ENCODE results near the gene HBEGF.
A peak's percentile ranks its signal among the peaks of the same experiment; 100 is the strongest.

HBEGF gene

DNA sequence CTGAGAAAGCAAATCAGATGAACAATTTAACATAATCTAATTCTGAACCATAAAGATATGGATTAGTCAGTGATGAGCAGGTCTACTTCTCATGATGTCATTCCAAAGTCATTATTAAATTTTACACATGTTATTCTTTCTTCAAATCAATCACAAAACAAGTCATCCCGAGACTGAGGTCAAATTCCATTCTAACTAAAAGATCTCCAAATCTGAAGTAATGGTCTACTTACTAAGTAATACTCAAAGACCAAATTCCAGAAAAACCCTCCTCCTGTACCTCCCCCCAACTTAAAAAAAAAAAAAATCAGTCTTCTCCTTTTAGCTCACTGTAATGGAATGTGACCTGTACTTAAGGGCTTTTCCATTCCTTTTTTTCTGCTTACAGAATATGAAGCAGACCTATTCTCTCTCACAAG, 48.2 kb downstream of the HBEGF start:
- no peaks in the 10 kb centered on the region for H3K9me2 ChIP-seq (ENCODE audit: low read depth, low read length)
- no peaks in the 10 kb centered on the region for H3K9me3 ChIP-seq (ENCODE audit: low read length)
- peaks cover 28% of the 10 kb centered on the region for H3K36me3 ChIP-seq (ENCODE audit: insufficient read depth, low read length)
- H3K27me3 ChIP-seq (ENCODE audit: insufficient read depth, low read length) = no peaks in the 10 kb centered on the region
- no peak overlapping the region for H3K9ac ChIP-seq (ENCODE audit: low read length)
- H3K4me3 ChIP-seq (ENCODE audit: low read depth, low read length, poor library complexity, severe bottlenecking) = no peak overlapping the region
- peaks cover 74% of the 10 kb centered on the region for H3K79me2 ChIP-seq (ENCODE audit: insufficient read depth, low read length)
- no peaks in the 10 kb centered on the region for H4K20me1 ChIP-seq (ENCODE audit: insufficient read depth, low read length)
- no peak overlapping the region for H2AFZ ChIP-seq (ENCODE audit: low read length)
- no peak overlapping the region for H3K4me2 ChIP-seq (ENCODE audit: low read length)
- peaks cover 64% of the 10 kb centered on the region for H3K4me1 ChIP-seq (ENCODE audit: insufficient read depth, low read length, severe bottlenecking)
- no peak for TF ChIP-seq EZH2 (IDR thresholded peaks at IDR 0.05; ENCODE audit: borderline replicate concordance, low read length)
- TF ChIP-seq, protein P1, sequence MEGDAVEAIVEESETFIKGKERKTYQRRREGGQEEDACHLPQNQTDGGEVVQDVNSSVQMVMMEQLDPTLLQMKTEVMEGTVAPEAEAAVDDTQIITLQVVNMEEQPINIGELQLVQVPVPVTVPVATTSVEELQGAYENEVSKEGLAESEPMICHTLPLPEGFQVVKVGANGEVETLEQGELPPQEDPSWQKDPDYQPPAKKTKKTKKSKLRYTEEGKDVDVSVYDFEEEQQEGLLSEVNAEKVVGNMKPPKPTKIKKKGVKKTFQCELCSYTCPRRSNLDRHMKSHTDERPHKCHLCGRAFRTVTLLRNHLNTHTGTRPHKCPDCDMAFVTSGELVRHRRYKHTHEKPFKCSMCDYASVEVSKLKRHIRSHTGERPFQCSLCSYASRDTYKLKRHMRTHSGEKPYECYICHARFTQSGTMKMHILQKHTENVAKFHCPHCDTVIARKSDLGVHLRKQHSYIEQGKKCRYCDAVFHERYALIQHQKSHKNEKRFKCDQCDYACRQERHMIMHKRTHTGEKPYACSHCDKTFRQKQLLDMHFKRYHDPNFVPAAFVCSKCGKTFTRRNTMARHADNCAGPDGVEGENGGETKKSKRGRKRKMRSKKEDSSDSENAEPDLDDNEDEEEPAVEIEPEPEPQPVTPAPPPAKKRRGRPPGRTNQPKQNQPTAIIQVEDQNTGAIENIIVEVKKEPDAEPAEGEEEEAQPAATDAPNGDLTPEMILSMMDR (IDR thresholded peaks at IDR 0.05; ENCODE audit: low read length) = no peak
- H3K27ac ChIP-seq (ENCODE audit: low read depth, low read length, poor library complexity, severe bottlenecking) = no peak overlapping the region
- H3F3A ChIP-seq (ENCODE audit: insufficient read depth, low read length) = peaks cover 15% of the 10 kb centered on the region

DNA sequence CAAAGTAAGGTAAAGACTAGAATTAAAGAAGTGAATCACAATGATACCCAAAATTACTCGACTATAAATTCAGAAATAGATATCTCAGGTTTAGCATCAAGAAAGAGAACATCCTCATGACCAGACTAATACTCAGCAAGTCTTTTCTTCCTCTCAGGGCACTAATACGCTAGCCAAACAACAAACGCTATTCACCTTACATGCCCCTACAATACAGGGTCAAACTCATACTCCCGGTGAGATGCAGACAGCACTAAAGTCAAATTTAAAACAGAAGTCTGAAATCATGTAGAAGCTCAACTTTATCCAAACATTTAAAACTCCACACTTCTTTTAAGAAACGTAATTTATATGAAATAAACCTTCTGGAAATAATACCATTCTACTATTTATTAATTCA, 49.1 kb downstream of the HBEGF start:
- H4K20me1 ChIP-seq (ENCODE audit: insufficient read depth, low read length) = no peaks in the 10 kb centered on the region
- no peak overlapping the region for H3K4me3 ChIP-seq (ENCODE audit: low read depth, low read length, poor library complexity, severe bottlenecking)
- TF ChIP-seq, protein P1 (IDR thresholded peaks at IDR 0.05; ENCODE audit: low read length) = no peak
- TF ChIP-seq EZH2 (IDR thresholded peaks at IDR 0.05; ENCODE audit: borderline replicate concordance, low read length) = no peak
- no peak overlapping the region for H3K27ac ChIP-seq (ENCODE audit: low read depth, low read length, poor library complexity, severe bottlenecking)
- peaks cover 71% of the 10 kb centered on the region for H3K4me1 ChIP-seq (ENCODE audit: insufficient read depth, low read length, severe bottlenecking)
- H3K36me3 ChIP-seq (ENCODE audit: insufficient read depth, low read length) = peaks cover 28% of the 10 kb centered on the region
- H3K9me3 ChIP-seq (ENCODE audit: low read length) = no peaks in the 10 kb centered on the region
- H3K27me3 ChIP-seq (ENCODE audit: insufficient read depth, low read length) = no peaks in the 10 kb centered on the region
- peaks cover 78% of the 10 kb centered on the region for H3K79me2 ChIP-seq (ENCODE audit: insufficient read depth, low read length)
- H3K9me2 ChIP-seq (ENCODE audit: low read depth, low read length) = no peaks in the 10 kb centered on the region
- H3K9ac ChIP-seq (ENCODE audit: low read length) = no peak overlapping the region
- no peak overlapping the region for H2AFZ ChIP-seq (ENCODE audit: low read length)
- H3F3A ChIP-seq (ENCODE audit: insufficient read depth, low read length) = peaks cover 15% of the 10 kb centered on the region
- H3K4me2 ChIP-seq (ENCODE audit: low read length) = no peak overlapping the region

DNA sequence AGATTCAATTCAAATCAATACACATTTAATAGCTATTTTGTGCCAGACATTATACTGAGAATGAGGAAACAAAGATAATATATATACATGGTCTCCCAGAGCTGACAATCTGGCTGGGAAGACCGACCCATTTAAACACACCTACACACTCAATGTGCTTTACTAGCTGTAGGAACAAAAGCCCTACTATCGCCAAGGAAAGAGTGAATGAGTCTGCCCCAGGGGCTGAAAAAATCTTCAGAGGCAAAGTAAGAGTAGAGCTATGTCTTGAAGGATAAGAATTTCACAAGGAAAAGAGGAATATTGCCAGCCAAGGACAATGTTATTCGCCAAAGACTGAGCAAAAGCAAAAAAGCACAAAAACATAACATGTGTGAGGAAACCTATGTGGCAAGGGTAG, 50.1 kb downstream of the HBEGF start:
- Histone ChIP-seq H3K4me2 (ENCODE audit: low read length) (peak overlapping the region; percentile 65), H3K9me3 (ENCODE audit: low read length) (no peaks in the 10 kb centered on the region), H3K4me3 (ENCODE audit: low read depth, low read length, poor library complexity, severe bottlenecking) (no peak overlapping the region), H3K4me1 (ENCODE audit: insufficient read depth, low read length, severe bottlenecking) (peaks cover 71% of the 10 kb centered on the region), H3K27ac (ENCODE audit: low read depth, low read length, poor library complexity, severe bottlenecking) (peak overlapping the region; percentile 80), H3F3A (ENCODE audit: insufficient read depth, low read length) (peaks cover 15% of the 10 kb centered on the region), H2AFZ (ENCODE audit: low read length) (no peak overlapping the region), H4K20me1 (ENCODE audit: insufficient read depth, low read length) (no peaks in the 10 kb centered on the region), H3K79me2 (ENCODE audit: insufficient read depth, low read length) (peaks cover 78% of the 10 kb centered on the region), H3K36me3 (ENCODE audit: insufficient read depth, low read length) (peaks cover 28% of the 10 kb centered on the region), H3K9me2 (ENCODE audit: low read depth, low read length) (no peaks in the 10 kb centered on the region), H3K9ac (ENCODE audit: low read length) (peak overlapping the region; percentile 67; the same call in 1 of the 2 replicates), H3K27me3 (ENCODE audit: insufficient read depth, low read length) (no peaks in the 10 kb centered on the region)
- TF ChIP-seq EZH2 (IDR thresholded peaks at IDR 0.05; ENCODE audit: borderline replicate concordance, low read length) = no peak
- TF ChIP-seq, protein P1 (IDR thresholded peaks at IDR 0.05; ENCODE audit: low read length) = no peak
